ENCODE results near the gene KCNG2.
"Not testable (repeated sequence)": the region's sequence is repeated elsewhere in the genome, so short reads cannot be mapped to it uniquely, and the experiment has no call there.

KCNG2 gene

DNA sequence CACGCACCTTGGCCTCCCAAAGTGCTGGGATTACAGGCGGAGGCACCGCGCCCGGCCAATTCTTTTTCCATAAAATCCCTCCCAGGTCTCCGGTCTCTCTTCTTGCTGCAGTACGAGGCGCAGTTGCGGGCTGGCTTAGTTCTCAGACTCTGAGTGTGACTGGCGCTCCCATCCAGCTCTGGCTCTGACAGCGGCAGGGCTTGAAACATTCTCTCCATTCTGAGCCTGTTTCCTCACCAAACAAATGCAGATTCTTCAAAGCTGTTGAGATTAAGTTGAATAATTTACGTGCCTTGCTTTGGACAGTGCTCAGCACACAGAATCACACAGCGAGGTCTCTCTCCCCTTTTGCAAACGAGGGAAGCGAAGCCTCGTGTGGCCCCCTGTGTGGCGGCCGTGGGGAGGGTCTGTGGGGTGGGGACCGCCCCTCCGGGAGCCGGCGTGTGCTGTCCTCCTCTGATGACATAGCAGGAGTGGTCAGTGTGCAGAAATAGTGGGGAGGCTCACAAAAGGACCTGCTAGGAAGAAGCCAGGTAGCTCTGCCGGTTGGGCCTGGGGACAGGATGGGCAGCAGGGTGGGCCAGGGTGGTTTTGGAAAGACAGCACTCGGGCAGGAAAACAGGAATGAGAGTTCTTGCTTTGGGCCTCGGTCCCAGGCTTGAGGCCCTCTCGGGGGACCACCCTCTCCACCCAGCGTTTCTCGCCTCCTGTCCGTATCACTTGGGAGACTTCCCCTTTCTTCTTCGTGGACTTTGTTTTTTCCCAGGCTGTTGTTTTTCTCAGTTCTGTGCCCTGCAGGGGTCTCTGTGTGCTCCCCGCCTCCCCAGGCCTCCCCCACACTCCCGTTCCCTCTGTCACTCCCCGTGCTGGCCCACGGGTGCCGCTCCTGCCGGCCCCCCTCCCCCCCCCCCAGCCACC, 75.0 kb downstream of the KCNG2 start:
- no peak for DNase-seq

DNA sequence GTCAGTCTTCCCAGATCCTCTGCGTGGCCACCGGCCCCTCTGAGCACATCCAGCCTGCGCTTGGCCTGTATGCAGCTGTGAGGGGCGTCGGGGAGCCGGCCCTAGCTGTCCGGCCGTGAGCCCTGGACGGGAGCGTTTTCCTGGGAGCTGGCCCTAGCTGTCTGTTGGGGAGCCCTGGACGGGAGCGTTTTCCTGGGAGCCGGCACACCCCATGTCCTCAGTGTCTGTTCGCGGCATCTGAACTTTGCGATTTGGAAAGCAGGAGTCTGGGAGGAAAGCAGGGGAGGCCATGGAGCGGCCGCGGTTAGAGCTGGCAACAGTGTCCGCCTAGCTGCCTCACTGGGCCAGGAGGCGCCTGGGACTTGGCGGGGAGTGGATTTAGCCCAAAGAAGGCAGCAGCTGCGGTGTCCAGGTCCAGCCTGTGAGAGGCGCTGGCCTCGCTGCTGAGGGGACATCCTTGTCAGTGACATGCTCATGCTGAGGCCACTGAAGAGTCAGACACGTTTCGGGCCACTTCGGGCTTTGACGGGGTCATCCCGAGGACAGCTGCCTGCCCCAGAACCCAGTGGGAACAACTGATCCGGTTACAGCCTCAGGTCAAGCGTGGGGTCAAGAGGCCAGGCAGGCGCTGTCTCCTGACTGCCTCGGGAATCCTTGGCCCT, 75.8 kb downstream of the KCNG2 start:
- DNase-seq: no peak

- no peak for DNase-seq
These were observed 77.1 kb downstream of the KCNG2 start for GRCh38 chr18:79874553-79875530.

DNA sequence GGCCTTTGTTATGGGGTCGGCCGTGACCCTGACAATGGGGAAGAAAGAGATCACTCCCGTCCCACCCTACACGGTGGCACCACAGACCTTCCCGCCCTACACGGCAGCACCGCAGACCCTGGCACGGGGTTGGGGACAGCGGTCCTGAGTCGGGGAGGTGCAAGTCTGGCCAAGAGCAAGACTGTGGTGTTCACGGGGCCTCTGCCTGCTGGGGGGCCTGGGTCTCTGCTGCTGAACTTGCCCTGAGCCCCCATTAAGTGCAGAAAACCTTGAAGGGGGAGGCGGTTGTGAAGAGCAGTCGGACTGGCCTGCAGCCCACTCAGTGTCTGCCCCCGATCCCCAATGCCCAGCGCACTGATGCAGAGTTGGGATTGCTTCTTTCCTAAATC, 77.8 kb downstream of the KCNG2 start:
- DNase-seq: no peak

- DNase-seq: no peak
These were observed 78.3 kb downstream of the KCNG2 start for GRCh38 chr18:79875931-79876461.

GRCh38 chr18:79876497-79876896, 78.8 kb downstream of the KCNG2 start:
- no peak for DNase-seq

- no peak for DNase-seq
These were observed 79.7 kb downstream of the KCNG2 start for GRCh38 chr18:79877163-79878091.

GRCh38 chr18:79878246-79878645, 80.5 kb downstream of the KCNG2 start:
- not testable (repeated sequence) for DNase-seq

DNA sequence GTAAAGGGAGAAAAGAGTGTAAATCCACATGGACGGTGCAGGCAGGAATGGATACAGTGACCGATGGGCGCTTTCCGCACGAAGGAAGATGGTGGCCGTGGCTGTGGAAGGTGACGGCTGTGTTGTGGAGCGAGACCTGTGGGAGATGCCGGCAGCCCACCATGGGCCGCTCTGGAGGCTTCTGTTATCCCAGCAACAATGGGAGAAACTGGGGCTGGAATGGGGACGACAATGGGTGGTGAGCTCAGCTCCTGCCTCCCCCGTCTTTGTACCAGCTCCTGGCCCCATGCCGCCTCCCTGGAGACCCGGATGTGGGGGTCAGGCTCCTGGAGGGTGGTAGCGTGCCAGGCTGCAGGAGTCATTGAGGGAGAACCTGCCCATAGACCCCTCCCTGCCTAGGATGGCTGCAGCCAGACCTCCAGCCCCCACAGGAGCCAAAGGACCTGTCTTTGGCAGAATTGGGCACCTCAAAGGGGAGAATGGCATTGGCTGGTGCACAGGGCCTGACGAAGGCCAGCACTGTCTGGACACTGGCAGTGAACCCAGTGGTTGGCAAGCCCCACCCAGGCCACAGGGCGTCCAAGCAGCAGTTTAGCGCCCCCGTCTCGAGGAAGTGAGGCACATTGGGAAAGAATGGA, 81.1 kb downstream of the KCNG2 start:
- no peak for DNase-seq

DNA sequence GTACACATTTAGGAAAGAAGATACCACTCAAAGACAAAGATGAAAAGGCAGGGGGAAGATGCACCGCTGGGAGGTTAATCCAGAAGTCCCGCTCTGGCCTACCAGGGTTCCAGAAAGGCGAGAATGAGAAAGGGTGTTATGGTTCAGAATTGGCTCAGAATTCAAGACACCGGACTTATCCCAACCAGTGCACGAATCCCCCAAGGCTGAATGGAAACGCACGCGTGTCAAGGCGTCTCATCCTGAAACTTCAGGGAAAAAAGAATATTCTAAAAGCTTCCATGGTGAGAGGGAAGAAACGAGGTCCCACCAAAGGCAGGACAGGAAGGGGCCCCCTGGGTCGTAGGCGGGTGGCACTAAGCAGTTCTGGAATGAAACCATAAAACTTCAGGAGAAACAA, 81.8 kb downstream of the KCNG2 start:
- DNase-seq: no peak

DNA sequence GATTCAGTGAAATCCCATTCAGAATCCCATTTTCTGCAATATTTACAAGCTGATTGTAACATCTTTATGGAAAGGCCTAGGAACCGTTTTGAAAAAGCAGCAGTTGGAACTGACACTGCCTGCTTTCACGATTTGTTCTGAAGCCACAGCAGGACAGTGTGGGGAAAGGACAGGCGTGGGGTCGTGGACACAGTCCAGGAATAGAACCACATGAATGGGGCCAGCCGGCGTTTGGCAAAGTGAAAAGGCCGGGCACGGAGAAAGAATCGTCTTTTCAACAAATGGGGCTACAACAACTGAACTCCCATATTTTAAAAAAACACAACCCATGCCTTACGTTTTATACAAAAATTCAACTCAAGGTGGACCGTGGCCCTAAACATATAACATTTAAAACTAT, 84.0 kb downstream of the KCNG2 start:
- DNase-seq: no peak

DNA sequence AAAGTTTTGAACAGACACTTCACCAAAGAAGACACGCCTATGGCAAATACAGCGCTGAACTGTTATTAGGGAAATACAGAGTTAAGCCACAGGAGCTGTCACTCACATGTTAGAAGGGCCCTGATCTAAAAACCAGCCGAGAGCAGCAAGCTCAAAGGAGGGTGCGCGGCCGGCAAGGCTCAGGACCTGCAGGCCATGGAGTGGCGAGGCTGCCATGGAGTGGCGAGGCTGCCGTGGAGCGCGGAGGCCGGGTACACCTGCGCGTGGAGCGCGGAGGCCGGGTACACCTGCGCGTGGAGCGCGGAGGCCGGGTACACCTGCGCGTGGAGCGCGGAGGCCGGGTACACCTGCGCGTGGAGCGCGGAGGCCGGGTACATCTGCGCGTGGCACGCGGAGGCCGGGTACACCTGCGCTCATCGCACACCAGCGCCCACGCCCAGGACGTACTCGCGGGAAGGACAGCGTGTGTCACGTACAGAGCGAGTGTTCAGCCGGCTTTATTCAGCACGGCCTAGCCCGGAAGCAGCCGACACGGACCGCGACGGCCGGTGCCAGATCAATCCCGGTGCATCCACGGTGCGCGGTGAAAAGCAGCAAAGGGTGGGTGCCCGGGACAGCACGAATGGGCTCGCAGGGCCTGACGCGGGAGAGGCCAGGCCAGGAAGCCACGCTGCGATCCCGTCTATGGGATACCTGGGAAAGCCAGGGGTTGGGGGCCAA, 84.9 kb downstream of the KCNG2 start:
- DNase-seq: no peak

DNA sequence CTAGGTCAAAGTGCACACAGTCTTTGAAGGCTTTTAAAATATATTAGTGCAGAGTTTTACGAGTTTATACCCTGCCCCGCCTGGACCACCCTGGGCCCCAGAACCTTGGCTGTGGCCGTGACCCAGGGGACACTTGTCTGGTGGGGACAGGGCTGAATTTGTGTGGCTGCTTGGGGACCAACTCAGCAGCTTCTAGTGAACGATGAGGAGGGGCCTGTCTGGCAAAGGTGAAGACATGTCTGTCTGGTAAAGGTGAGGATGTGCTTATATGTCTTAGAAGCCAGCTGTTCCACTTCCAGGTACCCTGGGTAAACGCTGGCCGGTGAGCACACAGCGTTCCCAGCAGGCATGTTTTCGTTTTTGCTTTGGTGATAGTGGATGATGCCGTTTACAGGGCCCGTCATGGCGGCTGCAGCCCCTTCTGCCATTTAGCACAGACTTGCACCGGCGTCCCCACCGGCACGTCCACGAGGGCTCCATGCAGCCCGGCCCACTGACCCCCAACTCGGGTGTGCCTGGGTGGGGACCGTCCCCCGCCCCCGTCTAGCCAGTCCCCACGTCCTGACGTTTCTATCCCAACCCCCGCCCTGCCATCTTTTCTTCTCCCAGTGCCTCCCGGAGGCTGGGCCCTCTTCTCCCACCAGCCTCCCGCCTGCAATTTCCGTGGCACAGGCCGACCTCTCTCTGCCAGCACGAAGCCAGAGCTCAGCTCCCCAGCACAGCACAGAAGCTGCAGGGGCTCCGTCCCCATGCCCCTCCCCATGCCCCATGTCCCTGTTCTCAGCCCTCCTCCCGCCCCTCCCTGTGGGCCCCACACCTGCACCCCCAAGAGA, 85.9 kb downstream of the KCNG2 start:
- DNase-seq: no peak

DNA sequence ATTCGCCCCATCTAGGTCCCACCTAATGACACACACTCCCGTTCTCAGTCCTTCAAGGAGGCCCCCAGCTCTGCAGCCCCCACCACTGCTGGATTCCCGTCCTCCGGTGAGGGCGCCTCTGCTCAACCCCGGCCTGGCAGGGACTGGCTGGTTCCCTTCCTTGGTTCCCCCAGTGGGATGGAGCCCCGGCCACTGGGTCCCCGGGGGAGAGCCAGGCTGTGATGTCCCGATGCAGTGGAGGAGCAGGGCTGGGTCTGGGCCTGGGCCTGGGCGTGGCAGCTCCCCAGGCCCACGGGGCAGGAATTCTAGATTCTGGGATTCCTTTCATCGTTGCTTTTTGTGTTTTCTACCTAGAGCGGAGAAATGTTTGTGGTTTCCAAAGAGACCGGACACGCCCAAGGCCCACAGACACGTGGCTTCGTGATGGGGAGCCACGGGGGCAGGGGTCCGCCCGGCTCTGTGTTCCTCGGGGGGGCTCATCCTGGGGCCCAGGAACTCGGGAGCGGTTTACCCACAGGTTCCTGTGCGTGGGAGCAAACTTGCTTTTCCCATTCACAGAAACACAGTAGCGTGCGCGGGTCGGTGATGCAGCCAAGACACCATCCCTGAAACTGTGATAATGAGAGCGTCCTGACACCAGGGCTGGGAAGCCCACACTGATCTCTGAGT, 86.7 kb downstream of the KCNG2 start:
- DNase-seq: no peak

DNA sequence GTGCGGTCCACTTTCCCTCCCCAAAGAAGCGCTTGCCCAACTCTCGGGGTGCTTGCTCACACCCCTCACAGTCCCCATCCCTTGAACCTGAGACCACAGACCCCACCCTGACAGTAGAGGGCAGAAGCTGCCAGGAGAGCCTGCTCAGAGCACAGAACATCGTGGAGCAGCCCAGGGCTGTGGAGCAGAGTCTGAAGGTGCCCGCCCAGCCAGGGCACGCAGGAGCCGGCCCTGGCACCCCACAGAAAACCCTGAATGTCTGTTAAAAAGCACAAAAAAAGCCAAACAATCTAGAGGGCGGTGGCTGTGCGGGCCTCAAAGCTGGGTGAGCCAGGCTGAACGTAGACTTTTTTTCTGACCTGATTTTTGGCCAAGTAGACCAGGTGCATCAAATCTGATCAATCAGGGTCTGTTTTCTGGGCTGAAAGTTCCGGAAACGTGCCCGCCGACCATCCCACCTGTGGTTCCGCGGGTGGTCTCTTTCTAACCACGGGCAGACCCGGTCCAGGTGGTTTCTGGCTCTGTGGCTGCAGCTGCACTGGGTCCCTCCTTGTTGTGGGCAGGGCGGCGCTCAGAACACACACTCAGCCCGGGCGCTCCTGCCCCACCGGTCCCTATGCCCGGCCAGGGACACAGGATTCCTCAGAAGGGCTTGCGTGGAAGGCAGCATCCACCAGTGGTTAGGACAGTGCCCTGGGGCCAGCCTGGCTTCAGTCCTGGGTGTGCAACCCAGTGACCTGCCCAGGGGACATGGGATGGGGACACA, 87.4 kb downstream of the KCNG2 start:
- DNase-seq: no peak

DNA sequence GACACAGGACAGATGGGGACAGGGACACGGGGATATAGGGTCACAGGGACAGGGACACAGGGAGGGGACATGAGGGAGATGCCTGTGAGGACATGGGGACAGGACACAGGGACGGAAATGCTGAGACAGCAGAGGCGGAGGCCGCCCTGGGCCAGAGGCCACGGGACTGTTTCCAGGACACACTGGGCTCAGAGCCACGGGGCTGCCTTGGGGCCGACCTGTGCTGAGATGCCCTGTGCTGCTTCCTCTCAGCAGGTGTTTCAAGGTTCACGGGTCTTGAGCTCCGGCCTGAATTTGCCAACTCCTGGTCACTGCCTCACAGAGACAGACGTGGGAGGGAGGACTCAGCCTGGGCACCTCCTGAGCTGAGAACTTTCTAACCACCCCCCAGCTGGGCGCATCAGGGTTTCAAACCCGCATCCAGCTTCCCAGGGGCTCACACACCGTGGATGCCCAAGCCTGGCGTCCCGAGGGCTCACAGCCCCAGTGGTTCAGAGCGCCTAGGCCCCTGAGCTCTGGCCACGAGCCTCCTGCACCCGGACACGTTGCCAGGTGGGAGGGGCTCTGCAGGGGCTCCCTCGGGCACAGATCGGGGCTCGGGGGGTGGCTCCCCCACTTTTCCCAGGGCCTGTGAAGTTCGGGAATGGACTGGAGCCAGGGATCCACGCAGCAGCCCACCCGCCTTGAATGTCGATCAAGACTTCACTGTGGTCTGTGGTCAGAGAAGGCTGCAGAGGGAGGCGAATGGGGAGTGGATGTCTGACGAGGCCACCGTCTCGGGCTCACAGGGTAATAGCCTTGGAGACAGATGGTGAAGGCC, 89.7 kb downstream of the KCNG2 start:
- no peak for DNase-seq

DNA sequence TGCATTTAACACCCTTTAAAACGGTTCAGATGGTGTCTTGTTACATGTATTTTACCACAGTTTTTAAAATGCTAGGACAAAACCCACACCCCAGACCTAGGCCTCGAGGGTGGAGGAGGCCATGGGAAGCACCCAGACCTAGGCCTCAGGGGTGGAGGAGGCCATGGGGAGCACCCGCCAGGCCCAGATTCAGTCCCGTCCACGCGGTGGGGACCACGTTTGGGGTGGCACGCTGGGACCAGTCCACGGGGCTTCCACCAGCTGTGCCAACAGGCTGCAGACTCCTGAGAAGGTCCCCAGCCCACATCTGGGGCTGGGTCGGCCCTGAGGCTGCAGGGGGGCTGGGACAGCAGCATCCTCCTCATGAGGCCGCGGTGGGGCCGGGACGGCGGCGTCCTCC, 90.3 kb downstream of the KCNG2 start:
- DNase-seq: no peak
